GM12878 (cell line): Measurements from ENCODE around the gene TPCN2.

ENCODE experiments used
- ASH2L ChIP-seq: fragments of 300-600, 200-600 bp; sonication (generic); IDR thresholded peaks from 2 replicates; pipeline ENCODE4 v1.6.1; 2017; ENCODE audit warnings: low read depth, mild to moderate bottlenecking, borderline replicate concordance
- BHLHE40 ChIP-seq, 2 experiments: fragments of 450-650 bp in 1 of 2; IDR thresholded peaks; 2 replicates each; pipeline ENCODE4 v1.6.1; 2011 to 2017; ENCODE audit warnings: low read depth in 2 of 2, borderline replicate concordance in 1 of 2, improper control_type of control experiment in 1 of 2, low read length in 1 of 2, mild to moderate bottlenecking in 1 of 2
- CHD4 ChIP-seq: fragments of 200-600 bp; sonication (generic); IDR thresholded peaks from 2 replicates; pipeline ENCODE4 v1.6.1; 2016; ENCODE audit warnings: mild to moderate bottlenecking
- EZH2 ChIP-seq: IDR thresholded peaks from 2 replicates; pipeline ENCODE4 v1.6.1; 2012; ENCODE audit warnings: low read depth, mild to moderate bottlenecking, control low read depth, inconsistent platforms, low read length, borderline replicate concordance; ENCODE audit not compliant: control insufficient read depth
- FOS ChIP-seq: IDR thresholded peaks from 3 replicates; pipeline ENCODE4 v1.6.1; 2011; ENCODE audit warnings: borderline replicate concordance; ENCODE audit not compliant: insufficient read length; ENCODE audit errors: extremely low read depth
- GATAD2B ChIP-seq: fragments of 450-650 bp; conservative IDR thresholded peaks from 2 replicates; pipeline ENCODE4 v1.6.1; 2017; ENCODE audit warnings: low read depth, mild to moderate bottlenecking, moderate library complexity
- MEF2A ChIP-seq: IDR thresholded peaks from 2 replicates; pipeline ENCODE4 v1.6.1; 2011; ENCODE audit warnings: low read depth, mild to moderate bottlenecking, low read length, moderate library complexity; ENCODE audit not compliant: insufficient read depth
- MYC ChIP-seq: IDR thresholded peaks from 2 replicates; pipeline ENCODE4 v1.6.1; 2011; ENCODE audit warnings: mild to moderate bottlenecking, low read length, moderate library complexity, inconsistent platforms; ENCODE audit not compliant: insufficient read depth, insufficient replicate concordance, insufficient read length, severe bottlenecking
- SMC3 ChIP-seq: IDR thresholded peaks from 2 replicates; pipeline ENCODE4 v1.6.1; 2011; ENCODE audit warnings: low read length, improper control_type of control experiment, borderline replicate concordance
- SRF ChIP-seq, 2 experiments: IDR thresholded peaks; 2 replicates each; pipeline ENCODE4 v1.6.1; 2011; ENCODE audit warnings: low read depth in 2 of 2, low read length in 2 of 2, mild to moderate bottlenecking in 1 of 2, moderate library complexity in 1 of 2
- TF ChIP-seq, protein P1 (sequence below), 3 experiments: IDR thresholded peaks in 2 of 3; conservative IDR thresholded peaks in 1 of 3; 2 replicates each; pipeline ENCODE4 v1.5.1; 2011; ENCODE audit warnings: low read depth in 3 of 3, low read length in 3 of 3, mild to moderate bottlenecking in 3 of 3, control low read depth in 2 of 3, moderate library complexity in 2 of 3, inconsistent platforms in 1 of 3, mixed read lengths in 1 of 3; ENCODE audit not compliant: control insufficient read depth in 2 of 3, insufficient read depth in 1 of 3; ENCODE audit errors: extremely low read depth in 1 of 3

- no peak for TF ChIP-seq SRF (IDR thresholded peaks at IDR 0.05; ENCODE audit: low read depth in 2 of 2, low read length in 2 of 2)
- no peak for TF ChIP-seq EZH2
- no peak for TF ChIP-seq FOS
- TF ChIP-seq MEF2A, result no peak
- TF ChIP-seq, protein P1, sequence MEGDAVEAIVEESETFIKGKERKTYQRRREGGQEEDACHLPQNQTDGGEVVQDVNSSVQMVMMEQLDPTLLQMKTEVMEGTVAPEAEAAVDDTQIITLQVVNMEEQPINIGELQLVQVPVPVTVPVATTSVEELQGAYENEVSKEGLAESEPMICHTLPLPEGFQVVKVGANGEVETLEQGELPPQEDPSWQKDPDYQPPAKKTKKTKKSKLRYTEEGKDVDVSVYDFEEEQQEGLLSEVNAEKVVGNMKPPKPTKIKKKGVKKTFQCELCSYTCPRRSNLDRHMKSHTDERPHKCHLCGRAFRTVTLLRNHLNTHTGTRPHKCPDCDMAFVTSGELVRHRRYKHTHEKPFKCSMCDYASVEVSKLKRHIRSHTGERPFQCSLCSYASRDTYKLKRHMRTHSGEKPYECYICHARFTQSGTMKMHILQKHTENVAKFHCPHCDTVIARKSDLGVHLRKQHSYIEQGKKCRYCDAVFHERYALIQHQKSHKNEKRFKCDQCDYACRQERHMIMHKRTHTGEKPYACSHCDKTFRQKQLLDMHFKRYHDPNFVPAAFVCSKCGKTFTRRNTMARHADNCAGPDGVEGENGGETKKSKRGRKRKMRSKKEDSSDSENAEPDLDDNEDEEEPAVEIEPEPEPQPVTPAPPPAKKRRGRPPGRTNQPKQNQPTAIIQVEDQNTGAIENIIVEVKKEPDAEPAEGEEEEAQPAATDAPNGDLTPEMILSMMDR (IDR thresholded peaks at IDR 0.05 in 2 of 3, conservative IDR thresholded peaks at IDR 0.05 in 1 of 3; ENCODE audit: control insufficient read depth in 2 of 3, extremely low read depth in 1 of 3, insufficient read depth in 1 of 3, low read depth in 3 of 3, low read length in 3 of 3), result no peak
- TF ChIP-seq GATAD2B, result no peak
- TF ChIP-seq CHD4, result no peak
- no peak for TF ChIP-seq BHLHE40 (IDR thresholded peaks at IDR 0.05; ENCODE audit: borderline replicate concordance in 1 of 2, low read depth in 2 of 2, low read length in 1 of 2)
- TF ChIP-seq MYC, result no peak
- no peak for TF ChIP-seq SMC3
- TF ChIP-seq ASH2L, result no peak
Measured at GRCh38 chr11:69105461-69106030, 56.8 kb downstream of the TPCN2 start.
